ENCODE data around the gene PLK2.

Gene PLK2

GRCh38 chr5:58460002-58460731 lies at the start of gene PLK2:
Gene PLK2 (minus strand): TSS chr5:58460086. CDS start chr5:58459959, 127 bp downstream.
- DNase-seq, result no peak

- no peak for DNase-seq
These were observed 47.8 kb upstream of the PLK2 start for GRCh38 chr5:58507715-58508114.

GRCh38 chr5:58505971-58506640 lies 46.2 kb upstream of the PLK2 start:
- no peak for DNase-seq

GRCh38 chr5:58505502-58505901 lies 45.6 kb upstream of the PLK2 start:
- no peak for DNase-seq

- no peak for DNase-seq
These were observed 44.9 kb upstream of the PLK2 start for GRCh38 chr5:58504766-58505165.

DNA sequence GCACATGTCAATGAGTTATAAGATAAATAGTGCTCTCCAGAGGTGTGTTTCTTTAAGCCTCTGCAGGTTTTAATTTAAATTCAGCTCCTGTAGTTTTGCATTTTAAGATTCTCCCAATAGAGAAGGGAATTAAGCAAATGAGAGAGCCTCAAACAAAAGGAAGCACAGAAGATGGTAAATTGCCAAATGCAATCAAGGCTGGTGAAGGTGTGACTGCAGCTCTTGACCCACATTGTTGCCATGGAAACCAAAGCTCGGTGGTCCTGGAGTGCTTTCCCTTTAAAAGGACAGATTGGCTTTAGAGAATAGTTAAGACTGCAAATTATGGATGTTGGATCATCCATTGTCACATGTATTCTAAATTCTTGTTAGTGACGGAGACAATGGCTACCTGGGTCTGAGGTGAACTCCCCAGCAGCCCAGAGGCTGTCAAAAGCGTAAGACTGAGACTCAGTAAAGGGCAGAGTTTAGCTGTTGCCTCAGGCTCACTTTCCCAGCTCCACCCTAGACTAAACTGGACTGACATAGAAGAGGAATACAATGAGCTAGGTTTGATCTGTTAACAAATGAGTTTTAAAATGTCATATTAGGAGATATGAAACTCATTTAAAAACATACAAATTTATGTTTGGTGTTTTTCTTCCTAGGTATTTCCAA lies 43.6 kb upstream of the PLK2 start:
- no peak for DNase-seq

DNA sequence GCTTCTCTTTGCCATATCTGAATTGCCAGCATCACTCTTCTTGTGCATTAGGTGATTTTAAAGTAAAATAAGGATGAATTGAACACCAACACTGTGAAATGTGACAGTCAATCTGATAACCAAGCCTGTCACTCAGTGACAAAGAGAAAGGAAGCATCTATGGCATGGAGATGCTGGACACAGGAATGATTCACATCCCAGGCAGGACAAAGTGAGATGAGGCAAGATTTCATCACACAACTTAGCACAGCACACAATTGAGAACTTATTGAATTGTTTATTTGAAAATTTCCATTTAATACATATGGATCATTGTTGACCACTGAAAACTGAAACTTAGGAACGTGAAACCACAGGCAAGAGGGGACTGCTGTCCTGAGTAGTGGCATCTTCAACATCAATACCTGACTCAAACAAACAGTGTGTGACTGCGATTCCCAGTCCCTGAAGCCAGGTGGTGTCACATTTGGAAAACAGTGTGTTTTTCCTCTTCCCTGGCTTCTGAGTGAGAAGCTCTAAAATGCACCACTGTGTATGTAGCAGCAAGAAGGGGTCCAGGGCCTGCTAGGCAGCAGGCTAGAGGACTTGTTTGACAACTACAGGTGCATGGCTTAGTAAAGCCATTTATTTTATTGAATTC lies 42.0 kb upstream of the PLK2 start:
- no peak for DNase-seq

GRCh38 chr5:58499941-58500340 lies 40.1 kb upstream of the PLK2 start:
- DNase-seq, result no peak

GRCh38 chr5:58499231-58499630 lies 39.3 kb upstream of the PLK2 start:
- DNase-seq, result no peak

- peak; percentile 20 for DNase-seq
These were observed 38.6 kb upstream of the PLK2 start for GRCh38 chr5:58498340-58498942.

GRCh38 chr5:58497921-58498320 lies 38.0 kb upstream of the PLK2 start:
- no peak for DNase-seq

- no peak for DNase-seq
These were observed 37.5 kb upstream of the PLK2 start for GRCh38 chr5:58497386-58497785.

DNA sequence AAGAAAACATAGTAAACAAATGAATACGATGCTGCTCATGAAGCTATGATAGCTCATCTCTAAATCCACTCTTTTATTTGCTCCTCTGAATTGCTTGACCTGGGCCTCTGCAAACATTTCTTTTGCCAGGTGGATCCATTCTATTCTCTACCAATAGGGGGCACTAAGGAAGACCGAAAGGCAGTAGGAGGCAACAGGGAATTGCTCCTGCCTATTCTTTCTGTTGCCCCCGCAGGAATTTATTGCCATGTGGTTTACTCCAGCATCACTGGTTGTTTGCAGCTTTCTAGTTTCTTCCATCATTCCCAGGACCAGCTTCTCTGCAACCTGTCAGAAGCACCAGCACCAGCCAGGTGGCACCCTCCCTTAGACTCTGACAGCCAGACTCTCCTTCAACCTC lies 36.6 kb upstream of the PLK2 start:
- no peak for DNase-seq

DNA sequence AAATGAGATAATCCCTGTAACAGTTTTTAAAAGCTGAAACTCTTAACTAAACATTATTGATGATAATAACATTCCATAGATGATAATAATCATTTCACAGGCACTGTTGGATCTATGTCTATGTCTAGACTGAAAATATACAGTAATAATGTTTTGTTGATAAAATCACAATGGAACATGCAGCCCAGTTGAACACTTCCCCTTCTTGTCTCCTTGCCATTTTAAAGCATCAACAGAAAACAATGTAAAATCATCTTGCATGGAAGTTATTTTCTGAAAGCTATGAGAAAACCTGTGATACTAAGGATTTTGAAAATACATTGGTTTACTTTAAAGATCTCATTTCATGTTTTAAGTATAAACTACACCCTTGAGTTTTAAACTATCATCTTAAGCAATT lies 33.3 kb upstream of the PLK2 start:
- no peak for DNase-seq

- no peak for DNase-seq
These were observed 31.5 kb upstream of the PLK2 start, which contains the start of gene GAPT for GRCh38 chr5:58491216-58491892. Gene GAPT (plus strand): TSS chr5:58491435. CDS start chr5:58494537, 3,102 bp downstream.

DNA sequence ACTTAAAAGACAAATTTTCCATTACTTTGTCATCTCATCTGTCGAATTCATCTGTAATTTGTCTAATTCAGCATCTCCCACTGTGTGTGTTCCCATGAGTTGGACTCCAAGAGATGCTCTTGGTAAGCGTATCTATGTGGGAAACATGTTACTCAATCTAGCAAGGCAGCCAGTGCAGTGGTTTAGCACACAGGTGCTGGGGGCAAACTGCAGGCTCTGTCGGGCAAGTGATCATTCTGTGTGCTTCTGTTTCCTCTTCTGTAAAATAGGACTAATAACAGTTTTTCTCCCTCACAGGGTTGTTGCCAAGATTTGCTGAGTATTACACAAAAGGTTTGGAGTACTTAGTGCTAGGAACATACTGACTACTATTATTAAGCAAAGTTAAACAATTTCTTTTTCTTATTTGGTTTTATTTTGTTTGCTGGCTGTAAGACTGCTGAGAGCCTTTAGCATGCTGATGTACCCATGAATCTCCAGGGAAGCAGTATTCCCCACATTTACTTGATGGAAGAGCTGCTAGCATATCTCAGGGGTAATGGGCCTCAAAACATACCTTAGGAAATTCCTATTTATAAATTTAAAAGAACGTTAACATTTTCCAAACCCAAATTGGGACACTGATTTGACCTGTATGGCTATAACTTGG lies 30.6 kb upstream of the PLK2 start:
- DNase-seq, result no peak

DNA sequence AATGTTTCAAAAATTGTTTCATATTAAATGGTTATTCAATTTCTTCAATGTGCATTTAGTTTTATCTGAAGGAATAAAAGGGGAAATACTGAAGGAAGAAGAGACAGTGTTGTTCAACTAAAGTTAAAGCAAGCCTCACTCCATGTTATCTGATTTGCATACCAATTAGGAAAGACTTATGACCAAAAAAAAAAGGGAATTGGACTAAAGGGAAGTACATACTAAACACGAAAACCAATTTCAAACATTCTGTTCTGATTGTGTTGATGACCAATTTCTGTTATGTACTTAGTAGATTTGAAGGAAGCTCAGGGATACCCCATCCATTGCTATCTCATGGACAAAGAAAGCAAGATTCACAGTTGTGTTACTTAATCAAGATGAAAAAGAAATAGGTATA lies 26.4 kb upstream of the PLK2 start:
- no peak for DNase-seq

GRCh38 chr5:58484505-58484904 lies 24.6 kb upstream of the PLK2 start:
- no peak for DNase-seq

DNA sequence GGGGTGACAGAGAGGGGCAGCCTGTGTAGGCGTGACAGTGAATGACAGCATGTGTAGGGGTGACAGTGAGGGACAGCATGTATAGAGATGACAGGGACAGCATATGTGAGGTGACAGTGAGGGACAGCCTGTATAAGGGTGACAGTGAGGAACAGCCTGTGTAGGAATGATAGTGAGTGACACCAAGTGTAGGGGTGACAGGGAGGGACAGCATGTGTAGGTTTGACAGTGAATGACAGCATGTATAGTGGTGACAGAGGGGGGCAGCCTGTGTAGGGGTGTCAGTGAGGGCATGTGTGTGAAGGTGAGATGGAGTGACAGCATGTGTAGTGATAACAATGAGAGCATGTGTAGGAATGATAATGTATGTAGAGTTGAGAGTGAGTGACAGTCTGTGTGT lies 22.6 kb upstream of the PLK2 start:
- DNase-seq, result no peak

DNA sequence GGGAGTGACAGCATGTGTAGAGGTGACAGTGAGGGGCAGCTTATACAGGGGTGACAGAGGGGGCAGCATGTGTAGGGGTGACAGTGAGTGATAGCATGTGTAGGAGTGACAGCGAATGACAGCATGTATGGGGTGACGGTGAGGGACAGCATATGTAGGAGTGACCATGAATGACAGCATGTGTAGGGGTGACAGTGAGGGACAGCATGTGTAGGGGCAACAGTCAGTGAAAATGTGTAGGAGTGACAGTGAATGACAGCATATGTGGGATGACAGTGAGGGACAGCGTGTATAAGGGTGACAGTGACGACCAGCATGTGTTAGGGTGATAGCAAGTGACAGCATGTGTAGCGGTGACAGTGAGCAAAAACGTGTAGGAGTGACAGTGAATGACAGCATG lies 21.9 kb upstream of the PLK2 start:
- no peak for DNase-seq

- no peak for DNase-seq
These were observed 21.3 kb upstream of the PLK2 start for GRCh38 chr5:58481066-58481676.
